Hepatic stellate cell (primary cell): Measurements from ENCODE around the gene STXBP6.

Experiments used
- DNase-seq: peaks from one replicate; pipeline ENCODE4 v3.0.0; 2011; ENCODE audit warnings: low spot score

The STXBP6 gene

GRCh38 chr14:24915403-24915921, 134.5 kb downstream of the STXBP6 start:
- no peak for DNase-seq

GRCh38 chr14:24913746-24914145, 136.2 kb downstream of the STXBP6 start:
- DNase-seq = no peak

GRCh38 chr14:24913021-24913420, 136.9 kb downstream of the STXBP6 start:
- DNase-seq = no peak

GRCh38 chr14:24911324-24912109, 138.4 kb downstream of the STXBP6 start:
- DNase-seq = no peak

- no peak for DNase-seq
Observed at GRCh38 chr14:24910408-24910986, 139.4 kb downstream of the STXBP6 start.

- no peak for DNase-seq
Observed at GRCh38 chr14:24909523-24910302, 140.2 kb downstream of the STXBP6 start.

- no peak for DNase-seq
Observed at GRCh38 chr14:24908592-24909236, 141.2 kb downstream of the STXBP6 start.

GRCh38 chr14:24904533-24904932, 145.4 kb downstream of the STXBP6 start:
- DNase-seq = no peak

- DNase-seq = no peak
Observed at GRCh38 chr14:24903337-24903736, 146.6 kb downstream of the STXBP6 start.

GRCh38 chr14:24900269-24901100, 149.5 kb downstream of the STXBP6 start:
- DNase-seq = no peak

GRCh38 chr14:24897793-24898192, 152.2 kb downstream of the STXBP6 start:
- DNase-seq = no peak

GRCh38 chr14:24895622-24896021, 154.3 kb downstream of the STXBP6 start:
- no peak for DNase-seq

GRCh38 chr14:24895243-24895583, 154.7 kb downstream of the STXBP6 start:
- no peak for DNase-seq

GRCh38 chr14:24894583-24895242, 155.2 kb downstream of the STXBP6 start:
- DNase-seq = no peak

GRCh38 chr14:24892497-24893051, 157.4 kb downstream of the STXBP6 start:
- no peak for DNase-seq

GRCh38 chr14:24891987-24892496, 157.9 kb downstream of the STXBP6 start:
- no peak for DNase-seq

GRCh38 chr14:24890716-24891115, 159.2 kb downstream of the STXBP6 start:
- DNase-seq = no peak

GRCh38 chr14:24889843-24890242, 160.1 kb downstream of the STXBP6 start:
- DNase-seq = no peak

GRCh38 chr14:24888532-24888931, 161.4 kb downstream of the STXBP6 start:
- no peak for DNase-seq

GRCh38 chr14:24887623-24888304, 162.2 kb downstream of the STXBP6 start:
- DNase-seq = no peak
